H1 (cell line): Measurements from ENCODE around the gene ZNF398.

ENCODE experiments used
- CEBPB ChIP-seq: IDR thresholded peaks from 2 replicates; pipeline ENCODE4 v1.6.1; 2012; ENCODE audit warnings: low read depth, low read length
- EZH2 ChIP-seq: fragments of 200-600 bp; sonication (generic); IDR thresholded peaks from 2 replicates; pipeline ENCODE4 v1.7.1; 2012; ENCODE audit warnings: low read depth, mild to moderate bottlenecking, moderate library complexity, low read length, inconsistent platforms; ENCODE audit not compliant: severe bottlenecking
- MAFK ChIP-seq: IDR thresholded peaks from 2 replicates; pipeline ENCODE4 v1.6.1; 2012; ENCODE audit warnings: low read depth, mild to moderate bottlenecking, improper control_type of control experiment, low read length
- POLR2A ChIP-seq, 2 experiments: IDR thresholded peaks; 1 replicate in 1 of 2; 2 replicates in 1 of 2; pipeline ENCODE4 v1.6.1; 2011; ENCODE audit warnings: low read depth in 2 of 2, low read length in 2 of 2, mild to moderate bottlenecking in 2 of 2; ENCODE audit errors: control extremely low read depth in 1 of 2
- POLR2AphosphoS5 ChIP-seq: IDR thresholded peaks from 2 replicates; pipeline ENCODE4 v1.6.1; 2011; ENCODE audit warnings: low read depth, low read length
- YY1 ChIP-seq: IDR thresholded peaks from 2 replicates; pipeline ENCODE4 v1.6.1; 2011; ENCODE audit warnings: low read depth, mild to moderate bottlenecking, low read length
- TF ChIP-seq, protein P1 (sequence below), 3 experiments: IDR thresholded peaks; 1 replicate in 2 of 3; 2 replicates in 1 of 3; pipeline versions ENCODE4 v1.5.1 to v1.6.1; 2011; ENCODE audit warnings: low read length in 3 of 3, mild to moderate bottlenecking in 3 of 3, inconsistent platforms in 2 of 3, low read depth in 1 of 3, moderate library complexity in 1 of 3; ENCODE audit not compliant: insufficient read depth in 1 of 3; ENCODE audit errors: control extremely low read depth in 1 of 3
- TF ChIP-seq, protein P2 (sequence below): IDR thresholded peaks from 2 replicates; pipeline ENCODE4 v1.6.1; 2012; ENCODE audit warnings: low read length, inconsistent platforms

DNA sequence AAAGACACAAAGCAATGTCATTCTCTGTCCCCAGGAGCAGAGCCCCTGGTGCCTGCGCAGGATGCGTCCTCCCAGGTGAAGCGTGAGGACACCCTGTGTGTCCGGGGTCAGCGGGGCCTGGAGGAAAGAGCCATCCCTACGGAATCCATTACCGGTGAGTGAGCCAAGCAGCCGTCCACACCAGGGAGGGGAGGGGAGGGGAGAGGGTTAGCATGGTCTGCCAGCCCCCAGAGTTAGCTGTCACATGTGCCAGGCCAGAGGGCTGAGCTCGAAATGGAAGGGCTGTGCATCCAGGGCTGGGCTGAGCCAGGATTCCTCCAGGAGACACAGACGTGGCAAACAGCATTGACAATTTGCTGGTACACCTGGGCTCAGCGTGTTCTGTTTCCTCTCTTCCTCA lies 63.3 kb downstream of the ZNF398 start:
- TF ChIP-seq, protein P1, sequence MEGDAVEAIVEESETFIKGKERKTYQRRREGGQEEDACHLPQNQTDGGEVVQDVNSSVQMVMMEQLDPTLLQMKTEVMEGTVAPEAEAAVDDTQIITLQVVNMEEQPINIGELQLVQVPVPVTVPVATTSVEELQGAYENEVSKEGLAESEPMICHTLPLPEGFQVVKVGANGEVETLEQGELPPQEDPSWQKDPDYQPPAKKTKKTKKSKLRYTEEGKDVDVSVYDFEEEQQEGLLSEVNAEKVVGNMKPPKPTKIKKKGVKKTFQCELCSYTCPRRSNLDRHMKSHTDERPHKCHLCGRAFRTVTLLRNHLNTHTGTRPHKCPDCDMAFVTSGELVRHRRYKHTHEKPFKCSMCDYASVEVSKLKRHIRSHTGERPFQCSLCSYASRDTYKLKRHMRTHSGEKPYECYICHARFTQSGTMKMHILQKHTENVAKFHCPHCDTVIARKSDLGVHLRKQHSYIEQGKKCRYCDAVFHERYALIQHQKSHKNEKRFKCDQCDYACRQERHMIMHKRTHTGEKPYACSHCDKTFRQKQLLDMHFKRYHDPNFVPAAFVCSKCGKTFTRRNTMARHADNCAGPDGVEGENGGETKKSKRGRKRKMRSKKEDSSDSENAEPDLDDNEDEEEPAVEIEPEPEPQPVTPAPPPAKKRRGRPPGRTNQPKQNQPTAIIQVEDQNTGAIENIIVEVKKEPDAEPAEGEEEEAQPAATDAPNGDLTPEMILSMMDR (IDR thresholded peaks at IDR 0.05; ENCODE audit: control extremely low read depth in 1 of 3, insufficient read depth in 1 of 3, low read depth in 1 of 3, low read length in 3 of 3): no peak
- TF ChIP-seq EZH2 (no peak), POLR2AphosphoS5 (no peak), CEBPB (no peak), MAFK (no peak), YY1 (no peak), POLR2A (IDR thresholded peaks at IDR 0.05; ENCODE audit: control extremely low read depth in 1 of 2, low read depth in 2 of 2, low read length in 2 of 2) (no peak)
- TF ChIP-seq, protein P2, sequence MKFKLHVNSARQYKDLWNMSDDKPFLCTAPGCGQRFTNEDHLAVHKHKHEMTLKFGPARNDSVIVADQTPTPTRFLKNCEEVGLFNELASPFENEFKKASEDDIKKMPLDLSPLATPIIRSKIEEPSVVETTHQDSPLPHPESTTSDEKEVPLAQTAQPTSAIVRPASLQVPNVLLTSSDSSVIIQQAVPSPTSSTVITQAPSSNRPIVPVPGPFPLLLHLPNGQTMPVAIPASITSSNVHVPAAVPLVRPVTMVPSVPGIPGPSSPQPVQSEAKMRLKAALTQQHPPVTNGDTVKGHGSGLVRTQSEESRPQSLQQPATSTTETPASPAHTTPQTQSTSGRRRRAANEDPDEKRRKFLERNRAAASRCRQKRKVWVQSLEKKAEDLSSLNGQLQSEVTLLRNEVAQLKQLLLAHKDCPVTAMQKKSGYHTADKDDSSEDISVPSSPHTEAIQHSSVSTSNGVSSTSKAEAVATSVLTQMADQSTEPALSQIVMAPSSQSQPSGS: no peak
